ENCODE measurements around the gene VPS13D. TPM values are rescaled to one million over a fixed set of nuclear protein-coding genes. Genes with fewer than 3 reads are reported as not detected.

Gene VPS13D
- total and polyA plus RNA-seq, 2 of the 4 experiments (the other 2 are of a cell fraction), result 9.0 to 16.3 TPM

- no peak overlapping the region for H2BK5ac ChIP-seq (ENCODE audit: low read depth, low read length, poor library complexity, severe bottlenecking)
- no peak overlapping the region for H3K18ac ChIP-seq (ENCODE audit: low read depth, low read length)
- H3K36me3 ChIP-seq (ENCODE audit: control insufficient read depth, insufficient read depth, low read length), result no peaks in the 10 kb centered on the region
- peaks cover 14% of the 10 kb centered on the region for H3K4me1 ChIP-seq (ENCODE audit: control insufficient read depth, insufficient read depth, low read length)
- no peak overlapping the region for H3K23ac ChIP-seq (ENCODE audit: low read depth, low read length)
- no peak overlapping the region for H2BK120ac ChIP-seq (ENCODE audit: low read depth, low read length)
- H4K8ac ChIP-seq (ENCODE audit: low read depth in 2 of 2, low read length in 2 of 2), result no peak overlapping the region
- H3K56ac ChIP-seq (ENCODE audit: extremely low read depth, insufficient read depth, low read length), result no peak overlapping the region
- no peak overlapping the region for H2AFZ ChIP-seq (replicated peaks; ENCODE audit: low read length, poor library complexity)
- no peak overlapping the region for H2AK9ac ChIP-seq (replicated peaks; ENCODE audit: low read depth, low read length, poor library complexity)
- no peak overlapping the region for H3K27ac ChIP-seq (ENCODE audit: insufficient read depth, low read length)
- peaks cover 4 to 5% of the 10 kb centered on the region in 2 experiments; a peak in 3 of 4 replicates for H3K79me1 ChIP-seq (ENCODE audit: low read depth in 1 of 2, low read length in 2 of 2)
- peaks cover 6% of the 10 kb centered on the region for H3K9me1 ChIP-seq (ENCODE audit: insufficient read depth, low read length)
- H3K4ac ChIP-seq (ENCODE audit: low read depth, low read length), result no peak overlapping the region
- ChIA-PET POLR2A (ENCODE audit: unreplicated experiment) (interaction anchor here (0.6 kb wide), 1 partner anchor 90 kb away, joined by 3 read pairs; no protein-coding TSS in a partner anchor), CTCF (no interaction called here)
- intact Hi-C loops (cut with micrococcal nuclease), result no loop called here
- 0 out of 3 replicates have a peak overlapping the region, but pooled peaks have one; percentile 36 for H2BK15ac ChIP-seq (ENCODE audit: low read depth, low read length)
- 0 out of 2 replicates have a peak overlapping the region, but pooled peaks have one; percentile 1 for H3K14ac ChIP-seq (replicated peaks; ENCODE audit: low read depth, low read length)
- no TSS peak for BruUV-seq (replicated peaks)
- no peaks in the 10 kb centered on the region for H3K9me3 ChIP-seq (ENCODE audit: control insufficient read depth, insufficient read depth, low read length)
- dilution Hi-C loops (cut with HindIII; ENCODE audit: low sequenced_read_pairs, unreplicated experiment), result no loop called here
- peak overlapping the region; percentile 10 for H4K5ac ChIP-seq (ENCODE audit: low read depth, low read length)
- H3K4me2 ChIP-seq (ENCODE audit: low read depth, low read length), result no peak overlapping the region
- no peak for ATAC-seq (ENCODE audit: low read depth)
- H4K20me1 ChIP-seq (ENCODE audit: insufficient read depth, low read length), result no peaks in the 10 kb centered on the region
- no CpG with 5 or more reads among the region's 2 CpGs for WGBS, 2 experiments (ENCODE audit: extremely low coverage in 2 of 2, insufficient read length in 1 of 2)
- TF ChIP-seq CEBPB (IDR thresholded peaks at IDR 0.05; ENCODE audit: low read depth, low read length), result no peak
- TF ChIP-seq CHD1 (IDR thresholded peaks at IDR 0.05; ENCODE audit: low read depth, low read length), result no peak
- no peak for TF ChIP-seq FOS (IDR thresholded peaks at IDR 0.05; ENCODE audit: low read depth, low read length)
- TF ChIP-seq RAD21 (IDR thresholded peaks at IDR 0.05; ENCODE audit: low read length), result no peak
- H4K91ac ChIP-seq (ENCODE audit: insufficient read depth, low read depth, low read length), result no peak overlapping the region
- H2AK5ac ChIP-seq (ENCODE audit: low read depth, low read length), result no peak overlapping the region
- no peak overlapping the region for H2BK20ac ChIP-seq (ENCODE audit: low read depth, low read length)
- DNase-seq, result no peak
- no peaks in the 10 kb centered on the region for H3K27me3 ChIP-seq (ENCODE audit: control insufficient read depth, insufficient read depth, low read length)
- in situ Hi-C loops (cut with MboI; ENCODE audit: low sequenced_read_pairs), result no loop called here
- H3K9ac ChIP-seq (ENCODE audit: low read depth, low read length), result no peak overlapping the region
- no peak overlapping the region for H3K4me3 ChIP-seq (ENCODE audit: insufficient read depth, low read depth, low read length)
These were observed 242.4 kb downstream of the VPS13D start for GRCh38 chr1:12472156-12472797.
